HG02610 (cell line): ENCODE results near the gene RBM4.
"Not testable (repeated sequence)": the region's sequence is repeated elsewhere in the genome, so short reads cannot be mapped to it uniquely, and the experiment has no call there.

Source experiments
- ATAC-seq: cut with Tn5 transposase; IDR thresholded peaks from one replicate; pipeline ENCODE4 v1.9.1; 2021; ENCODE audit warnings: mild to moderate bottlenecking, moderate library complexity; ENCODE audit not compliant: unreplicated experiment

Gene RBM4

DNA sequence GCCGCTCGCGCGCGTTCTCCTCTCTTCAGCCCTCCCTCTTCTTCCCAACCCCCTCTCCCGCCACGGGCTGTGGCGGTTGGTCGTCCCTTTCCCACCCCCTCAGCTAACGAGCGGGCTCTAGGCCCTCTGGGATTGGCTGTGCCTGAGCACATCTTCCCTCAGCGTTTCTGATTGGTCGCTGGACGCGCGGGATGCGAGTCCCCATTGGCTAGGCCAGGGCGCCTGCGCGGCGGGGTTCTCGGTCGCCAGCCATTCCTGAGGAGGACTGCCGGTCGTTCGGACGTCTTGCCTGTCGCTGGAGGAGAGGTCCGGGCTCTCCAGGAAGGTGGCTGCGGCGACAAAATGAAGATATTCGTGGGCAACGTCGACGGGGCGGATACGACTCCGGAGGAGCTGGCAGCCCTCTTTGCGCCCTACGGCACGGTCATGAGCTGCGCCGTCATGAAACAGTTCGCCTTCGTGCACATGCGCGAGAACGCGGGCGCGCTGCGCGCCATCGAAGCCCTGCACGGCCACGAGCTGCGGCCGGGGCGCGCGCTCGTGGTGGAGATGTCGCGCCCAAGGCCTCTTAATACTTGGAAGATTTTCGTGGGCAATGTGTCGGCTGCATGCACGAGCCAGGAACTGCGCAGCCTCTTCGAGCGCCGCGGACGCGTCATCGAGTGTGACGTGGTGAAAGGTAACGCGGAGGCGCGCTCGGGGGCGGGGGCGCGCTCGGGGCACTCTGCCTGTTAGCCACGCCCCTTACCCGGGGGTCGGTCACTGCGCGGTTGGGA lies 21.9 kb upstream of the RBM4 start, which contains the start of gene RBM14:
TSS of gene RBM14 (plus strand) at position 252 of the 776 bp plus-strand sequence. CDS start at position 343, 91 bp downstream.
- peak; percentile 92 for ATAC-seq

DNA sequence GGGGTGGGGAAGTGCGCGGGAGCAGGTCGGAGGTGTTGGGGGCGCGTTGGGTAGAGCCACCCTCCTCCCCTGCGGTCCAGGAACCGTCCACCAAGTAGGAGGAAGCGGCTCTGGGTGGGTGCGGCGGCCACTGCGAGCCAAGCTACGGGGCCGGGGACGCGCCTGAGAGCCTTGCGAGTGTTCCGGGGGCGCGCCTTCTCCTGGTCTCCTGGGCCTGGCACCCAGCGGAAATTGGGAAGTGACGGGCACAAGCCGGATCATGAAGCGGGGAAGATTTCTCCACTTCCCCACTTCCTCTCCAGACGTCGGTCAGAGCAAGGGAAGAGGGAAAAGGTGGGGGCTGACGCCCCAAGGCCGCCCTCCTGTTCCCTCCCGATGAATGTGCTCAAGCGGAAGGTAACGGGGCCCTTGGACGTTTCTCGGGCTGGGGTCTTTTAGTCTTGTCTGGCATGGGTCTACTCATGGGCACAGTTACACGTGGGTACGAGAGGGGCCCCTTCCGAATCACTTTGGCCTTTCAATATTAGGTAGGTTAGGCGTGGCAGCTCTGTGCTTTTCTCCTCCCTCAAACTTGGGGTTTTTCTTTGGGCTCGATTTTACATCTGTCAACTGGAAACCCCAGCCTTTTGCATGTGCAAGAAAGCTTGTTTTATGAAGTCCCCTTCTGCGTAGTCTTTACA lies 21.2 kb upstream of the RBM4 start:
- ATAC-seq = no peak

DNA sequence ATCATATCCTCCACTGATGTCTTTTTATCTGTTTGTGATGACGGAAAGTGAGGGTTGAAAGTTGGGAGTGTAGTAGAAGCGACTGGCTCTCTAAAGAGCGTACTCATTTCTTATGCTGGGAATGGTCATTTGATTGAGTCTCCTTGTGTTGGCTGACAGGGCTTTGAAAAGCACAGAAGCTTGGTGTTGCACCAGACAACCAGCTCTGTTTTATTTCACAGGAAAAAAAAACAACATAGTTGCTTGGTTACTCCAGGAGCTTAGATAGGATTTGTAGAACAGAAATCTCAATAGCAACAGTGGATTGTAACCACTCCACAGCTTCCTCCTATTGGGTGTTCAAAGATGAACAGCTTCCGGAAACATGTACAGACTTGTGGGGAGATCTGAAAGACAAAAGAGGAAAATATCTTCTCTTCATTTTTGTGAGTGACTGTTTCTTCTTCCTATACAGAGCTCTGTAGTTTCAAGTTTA lies 19.4 kb upstream of the RBM4 start:
- no peak for ATAC-seq

DNA sequence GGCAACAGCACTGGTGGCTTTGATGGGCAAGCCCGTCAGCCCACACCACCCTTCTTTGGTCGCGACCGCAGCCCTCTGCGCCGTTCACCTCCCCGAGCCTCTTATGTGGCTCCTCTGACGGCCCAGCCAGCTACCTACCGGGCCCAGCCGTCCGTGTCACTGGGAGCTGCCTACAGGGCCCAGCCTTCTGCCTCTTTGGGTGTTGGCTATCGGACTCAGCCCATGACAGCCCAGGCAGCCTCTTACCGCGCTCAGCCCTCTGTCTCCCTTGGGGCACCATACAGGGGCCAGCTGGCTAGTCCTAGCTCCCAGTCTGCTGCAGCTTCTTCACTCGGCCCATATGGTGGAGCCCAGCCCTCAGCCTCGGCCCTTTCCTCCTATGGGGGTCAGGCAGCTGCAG lies 14.1 kb upstream of the RBM4 start:
- no peak for ATAC-seq

DNA sequence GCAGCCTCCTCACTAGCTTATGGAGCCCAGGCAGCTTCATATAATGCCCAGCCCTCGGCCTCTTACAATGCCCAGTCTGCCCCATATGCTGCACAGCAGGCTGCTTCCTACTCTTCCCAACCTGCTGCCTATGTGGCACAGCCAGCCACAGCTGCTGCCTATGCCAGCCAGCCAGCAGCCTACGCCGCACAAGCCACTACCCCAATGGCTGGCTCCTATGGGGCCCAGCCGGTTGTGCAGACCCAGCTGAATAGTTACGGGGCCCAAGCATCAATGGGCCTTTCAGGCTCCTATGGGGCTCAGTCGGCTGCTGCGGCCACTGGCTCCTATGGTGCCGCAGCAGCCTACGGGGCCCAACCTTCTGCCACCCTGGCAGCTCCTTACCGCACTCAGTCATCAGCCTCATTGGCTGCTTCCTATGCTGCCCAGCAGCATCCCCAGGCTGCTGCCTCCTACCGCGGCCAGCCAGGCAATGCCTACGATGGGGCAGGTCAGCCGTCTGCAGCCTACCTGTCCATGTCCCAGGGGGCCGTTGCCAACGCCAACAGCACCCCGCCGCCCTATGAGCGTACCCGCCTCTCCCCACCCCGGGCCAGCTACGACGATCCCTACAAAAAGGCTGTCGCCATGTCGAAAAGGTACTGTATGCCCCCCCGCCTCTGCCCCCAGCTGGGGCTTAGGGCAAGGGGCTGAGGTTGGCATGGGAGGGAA lies 13.3 kb upstream of the RBM4 start:
- ATAC-seq = no peak

DNA sequence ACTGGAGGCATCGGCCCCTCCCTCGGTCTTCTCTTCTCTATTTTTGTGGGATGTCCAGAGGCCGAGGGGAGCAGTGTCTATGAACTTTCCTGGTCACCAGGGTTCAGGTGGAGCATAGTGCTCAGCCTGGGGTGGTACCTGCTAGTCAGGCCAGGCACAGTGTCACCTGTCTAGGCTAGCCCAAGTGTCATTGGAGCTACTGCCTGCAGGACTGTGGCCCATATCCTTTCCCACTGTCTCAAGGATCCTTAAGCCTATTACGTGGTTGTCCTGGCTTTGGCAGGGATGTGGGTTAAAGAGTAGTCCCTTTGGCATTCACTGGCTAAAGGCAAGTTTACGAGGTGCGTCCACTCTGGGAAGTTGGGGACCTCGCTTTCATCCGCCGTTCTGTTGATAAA lies 12.8 kb upstream of the RBM4 start:
- no peak for ATAC-seq

DNA sequence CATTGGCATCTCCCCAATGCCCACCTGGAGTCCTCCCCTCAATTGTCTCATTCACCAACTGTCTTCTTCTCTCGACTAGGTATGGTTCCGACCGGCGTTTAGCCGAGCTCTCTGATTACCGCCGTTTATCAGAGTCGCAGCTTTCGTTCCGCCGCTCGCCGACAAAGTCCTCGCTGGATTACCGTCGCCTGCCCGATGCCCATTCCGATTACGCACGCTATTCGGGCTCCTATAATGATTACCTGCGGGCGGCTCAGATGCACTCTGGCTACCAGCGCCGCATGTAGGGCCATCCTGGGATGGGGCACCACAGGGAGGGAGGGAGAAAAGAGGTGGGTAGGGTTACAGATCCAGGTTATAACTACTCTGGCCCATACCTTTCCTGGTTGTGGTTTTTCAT lies 12.1 kb upstream of the RBM4 start:
- ATAC-seq = no peak

DNA sequence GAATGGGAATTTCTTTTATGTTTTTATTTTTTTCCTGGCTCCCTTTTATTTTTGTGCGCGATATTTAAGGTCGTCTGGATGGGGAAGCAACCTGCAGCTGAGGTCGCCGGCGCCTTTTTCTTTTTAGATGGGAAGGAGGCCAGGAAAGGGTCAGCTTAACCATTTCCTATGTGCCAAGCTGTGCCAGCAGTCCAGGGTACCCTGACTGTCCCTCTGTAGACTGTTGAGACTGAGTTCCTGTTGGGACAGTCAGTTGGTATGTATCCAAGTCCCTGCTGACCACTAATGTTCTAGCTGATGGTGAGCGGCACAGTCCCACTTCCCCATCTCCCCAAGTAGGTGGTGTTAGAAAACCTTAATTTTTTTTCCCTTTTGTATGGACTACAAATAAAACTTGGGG lies 11.6 kb upstream of the RBM4 start:
- no peak for ATAC-seq

DNA sequence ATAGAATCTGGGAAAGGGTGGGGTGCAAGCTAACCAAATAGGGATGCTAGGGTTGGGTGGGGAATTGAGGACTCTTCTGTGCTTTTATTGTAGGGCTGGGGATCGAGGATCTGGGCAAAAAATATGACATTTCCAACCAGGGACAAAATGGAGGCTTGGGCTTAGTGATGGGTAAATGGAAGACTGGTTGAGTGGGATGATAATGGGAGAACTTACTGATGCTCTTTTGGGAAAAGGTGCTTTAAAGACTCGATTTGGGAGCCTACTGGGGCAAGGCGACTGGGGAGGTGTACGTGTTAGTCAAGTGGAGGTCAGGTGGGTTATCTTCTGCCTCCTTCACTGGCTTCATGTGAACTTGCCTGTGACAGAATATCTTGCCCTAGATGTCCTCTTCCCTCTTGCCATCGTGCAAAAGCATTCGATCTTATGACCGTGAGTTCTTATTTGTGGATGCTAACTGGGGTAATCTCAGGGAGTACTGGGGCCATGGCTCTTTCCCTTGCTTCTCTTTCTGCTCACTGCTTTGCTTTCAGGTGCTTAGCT lies 10.4 kb upstream of the RBM4 start:
- no peak for ATAC-seq

DNA sequence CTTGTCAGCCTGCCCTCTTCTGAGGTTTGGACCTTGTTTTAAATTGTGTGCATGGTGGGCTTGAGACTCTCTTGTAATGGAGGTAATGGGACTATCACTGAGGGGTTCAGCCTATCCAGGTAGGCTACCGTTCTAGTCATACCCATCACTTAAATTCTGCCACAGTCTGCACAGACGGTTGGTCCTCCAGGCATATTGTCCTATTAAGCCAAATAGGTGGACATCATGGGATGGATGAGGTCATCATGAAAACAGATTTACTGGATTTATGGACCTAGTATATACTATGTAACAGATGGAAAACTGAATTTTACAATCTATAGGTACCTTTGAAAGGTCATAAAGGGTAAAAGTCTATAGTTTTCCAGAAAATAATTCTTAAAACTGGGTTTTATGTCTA lies 9.1 kb upstream of the RBM4 start:
- no peak for ATAC-seq

DNA sequence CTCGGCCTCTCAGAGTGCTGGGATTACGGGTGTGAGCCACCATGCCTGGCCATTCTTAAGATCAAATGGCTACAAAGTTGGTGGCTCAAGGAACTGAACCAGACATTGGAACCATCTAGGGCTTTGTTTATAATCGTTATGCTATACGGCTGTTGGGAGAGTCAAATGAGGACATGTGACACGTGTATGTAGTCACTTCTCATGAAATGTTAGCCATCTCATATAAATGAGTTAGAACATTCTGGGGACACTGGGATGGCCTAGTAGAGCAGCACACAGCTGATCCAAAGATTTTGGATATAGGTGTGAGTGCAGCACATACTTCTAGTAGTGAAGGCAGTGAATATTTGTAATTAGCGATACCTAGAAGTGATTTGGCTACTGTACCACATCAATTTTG lies 6.6 kb upstream of the RBM4 start:
- no peak for ATAC-seq

DNA sequence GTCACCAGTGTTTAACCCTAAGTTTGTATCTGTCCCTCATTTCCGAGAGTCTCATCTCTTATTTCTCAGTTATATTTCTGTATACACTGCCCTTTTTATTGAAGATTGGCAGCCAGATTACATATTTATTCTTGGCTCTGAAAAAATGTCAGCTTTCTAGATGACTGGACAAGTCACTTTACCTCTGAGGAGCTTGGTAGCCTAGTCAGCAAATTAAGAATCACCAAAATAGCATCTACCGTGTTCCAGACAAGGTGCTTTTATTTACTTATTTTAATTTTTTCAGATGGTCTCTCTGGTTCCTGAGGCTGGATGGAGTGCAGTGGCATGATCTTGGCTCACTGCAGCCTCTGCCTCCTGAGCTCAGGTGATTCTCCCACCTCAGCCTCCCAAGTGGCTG lies 5.6 kb upstream of the RBM4 start:
- no peak for ATAC-seq

DNA sequence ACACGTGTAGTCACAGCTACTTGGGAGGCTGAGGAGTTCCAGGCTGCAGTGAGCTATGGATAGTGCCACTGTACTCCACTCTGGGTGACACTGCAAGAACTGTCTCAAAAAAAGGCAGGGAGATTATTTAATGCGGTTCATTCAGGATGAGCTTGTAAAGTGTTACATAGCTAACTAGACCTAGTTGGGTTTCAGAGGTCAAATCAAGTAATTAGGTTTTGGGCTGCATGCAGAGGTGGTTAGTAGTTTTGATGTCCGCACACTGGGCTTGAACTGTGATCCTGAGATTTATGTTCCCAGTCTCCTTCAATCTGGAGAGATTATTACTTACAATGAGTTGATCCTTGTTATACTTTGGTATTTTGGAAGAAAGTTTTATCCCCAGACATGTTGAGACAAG lies 2.1 kb upstream of the RBM4 start:
- no peak for ATAC-seq

DNA sequence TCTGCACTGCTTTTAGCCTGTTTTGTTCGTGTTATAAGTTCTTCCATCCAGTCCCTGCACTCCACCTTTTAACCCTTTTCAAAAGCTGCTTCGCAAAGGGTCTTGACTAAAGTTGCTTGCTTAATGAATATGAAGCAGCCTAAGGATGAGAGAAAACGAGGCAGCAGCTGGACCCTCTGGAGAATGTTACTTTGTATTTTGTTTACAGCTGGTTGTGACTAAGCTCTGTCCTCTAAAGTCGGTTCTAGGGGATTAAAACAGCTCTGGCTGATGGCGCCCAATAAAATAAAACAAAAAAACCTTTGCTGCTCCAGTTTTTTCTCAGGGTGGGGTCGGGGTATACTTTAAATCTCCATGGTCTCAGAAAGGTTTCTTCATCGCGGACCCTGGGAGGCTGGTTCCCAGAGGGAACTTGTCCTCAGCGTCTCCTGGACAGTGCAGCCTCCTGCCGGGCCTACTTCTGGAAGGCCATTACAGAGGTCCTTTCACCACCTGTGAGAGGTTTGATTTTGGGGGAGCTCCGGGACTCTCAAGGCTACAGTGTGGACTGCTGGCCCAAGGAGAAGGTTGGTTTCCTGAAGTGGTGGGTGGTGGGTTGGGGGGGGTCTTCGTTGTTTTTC lies 836 bp upstream of the RBM4 start:
- no peak for ATAC-seq

DNA sequence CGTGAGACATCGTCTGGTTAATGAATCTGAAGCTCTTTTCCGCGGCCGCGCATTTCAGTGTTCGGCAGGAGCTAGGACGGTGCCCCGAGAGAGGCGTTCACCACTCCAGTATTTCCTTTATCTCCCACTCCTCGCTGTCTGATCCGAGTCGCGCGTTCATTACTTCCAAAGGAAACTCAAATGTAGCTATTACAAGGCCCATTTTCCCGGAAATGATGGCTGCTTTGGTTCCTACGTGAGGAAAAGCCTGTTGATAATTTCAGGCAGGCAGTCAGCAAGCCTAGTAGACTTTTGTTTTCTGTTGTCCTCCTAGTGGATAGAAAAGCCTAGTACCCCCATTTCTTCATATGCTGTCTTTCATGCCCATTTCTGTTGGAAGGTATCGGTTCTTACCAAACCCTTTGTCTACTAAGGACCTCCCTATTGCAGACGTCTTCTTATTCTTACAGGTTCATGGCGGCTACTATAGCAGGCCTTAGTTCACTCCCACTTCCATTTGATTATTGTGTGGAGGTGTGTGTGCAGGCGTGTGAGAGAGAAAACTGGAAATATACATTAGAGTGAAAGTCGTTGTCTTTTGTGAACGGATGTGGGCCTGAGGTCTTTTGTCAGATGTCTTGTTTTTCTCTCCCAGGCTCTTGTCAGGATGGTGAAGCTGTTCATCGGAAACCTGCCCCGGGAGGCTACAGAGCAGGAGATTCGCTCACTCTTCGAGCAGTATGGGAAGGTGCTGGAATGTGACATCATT lies 737 bp downstream of the RBM4 start:
- ATAC-seq = no peak

DNA sequence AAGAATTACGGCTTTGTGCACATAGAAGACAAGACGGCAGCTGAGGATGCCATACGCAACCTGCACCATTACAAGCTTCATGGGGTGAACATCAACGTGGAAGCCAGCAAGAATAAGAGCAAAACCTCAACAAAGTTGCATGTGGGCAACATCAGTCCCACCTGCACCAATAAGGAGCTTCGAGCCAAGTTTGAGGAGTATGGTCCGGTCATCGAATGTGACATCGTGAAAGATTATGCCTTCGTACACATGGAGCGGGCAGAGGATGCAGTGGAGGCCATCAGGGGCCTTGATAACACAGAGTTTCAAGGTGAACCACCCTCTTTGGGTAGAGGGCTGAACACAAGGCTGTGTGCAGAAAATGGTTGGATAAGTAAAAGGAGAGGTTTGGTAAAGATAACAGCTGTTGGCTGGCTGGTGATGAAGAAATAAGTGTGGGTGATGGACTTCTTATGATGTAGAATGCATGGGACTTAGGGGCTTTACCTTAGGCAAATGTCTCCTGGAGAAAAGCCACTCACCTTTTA lies 1.4 kb downstream of the RBM4 start:
- not testable (repeated sequence) for ATAC-seq

DNA sequence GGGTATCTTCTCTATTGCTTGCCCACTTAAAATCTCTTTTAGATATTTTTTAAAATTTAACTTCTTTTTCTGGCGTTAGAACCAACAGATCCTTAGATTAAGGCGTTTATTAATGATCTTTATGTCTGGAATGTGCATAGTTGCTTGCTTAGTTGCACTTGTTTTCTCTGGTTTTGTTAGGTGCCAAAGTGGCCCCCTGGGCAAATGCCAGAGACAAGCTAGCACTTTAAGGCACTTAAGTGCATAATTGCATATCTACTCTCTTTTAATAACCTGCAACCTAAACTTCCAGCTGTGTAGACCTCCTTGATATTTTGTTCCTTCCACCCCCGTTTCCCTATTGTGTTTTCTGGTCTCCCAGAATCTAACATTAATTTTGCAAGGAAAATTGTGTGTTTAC lies 3.3 kb downstream of the RBM4 start:
- no peak for ATAC-seq

DNA sequence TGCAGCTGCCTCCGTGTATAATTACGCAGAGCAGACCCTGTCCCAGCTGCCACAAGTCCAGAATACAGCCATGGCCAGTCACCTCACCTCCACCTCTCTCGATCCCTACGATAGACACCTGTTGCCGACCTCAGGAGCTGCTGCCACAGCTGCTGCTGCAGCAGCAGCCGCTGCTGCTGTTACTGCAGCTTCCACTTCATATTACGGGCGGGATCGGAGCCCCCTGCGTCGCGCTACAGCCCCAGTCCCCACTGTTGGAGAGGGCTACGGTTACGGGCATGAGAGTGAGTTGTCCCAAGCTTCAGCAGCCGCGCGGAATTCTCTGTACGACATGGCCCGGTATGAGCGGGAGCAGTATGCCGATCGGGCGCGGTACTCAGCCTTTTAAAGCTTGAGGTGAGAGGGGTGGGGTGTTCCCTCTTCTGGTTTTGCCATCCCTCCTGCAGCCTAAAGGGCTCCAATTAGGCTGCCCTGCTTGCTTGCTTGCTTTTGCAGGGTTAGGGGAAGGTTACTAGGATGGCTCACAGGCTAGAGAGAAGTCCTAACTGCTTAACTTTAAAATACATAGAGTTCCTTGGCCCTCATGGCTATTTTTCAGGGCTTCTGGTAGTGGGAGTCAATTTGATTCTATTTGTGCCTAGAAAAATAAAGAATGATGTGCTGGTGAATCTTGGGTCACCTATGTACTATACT lies 5.4 kb downstream of the RBM4 start:
- ATAC-seq = no peak

DNA sequence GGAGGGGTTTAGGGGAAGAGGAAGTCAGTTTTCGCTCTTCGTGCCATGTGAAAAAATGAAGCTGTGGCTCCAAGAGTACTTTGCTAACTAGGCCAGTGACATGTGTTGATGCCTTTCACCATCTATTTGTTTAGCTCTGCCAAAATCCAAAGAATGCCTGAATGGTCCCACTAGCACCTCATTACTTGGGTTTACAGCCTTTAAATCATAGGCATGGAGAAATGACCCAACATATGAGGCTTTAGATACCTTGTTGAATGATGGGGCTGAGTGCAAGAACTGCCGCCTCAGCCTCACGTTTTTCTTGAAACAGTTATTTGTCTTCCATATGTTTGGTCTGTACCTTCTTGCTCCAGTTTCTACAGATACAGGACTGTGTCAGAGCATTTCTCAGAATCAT lies 8.3 kb downstream of the RBM4 start:
- ATAC-seq = no peak

DNA sequence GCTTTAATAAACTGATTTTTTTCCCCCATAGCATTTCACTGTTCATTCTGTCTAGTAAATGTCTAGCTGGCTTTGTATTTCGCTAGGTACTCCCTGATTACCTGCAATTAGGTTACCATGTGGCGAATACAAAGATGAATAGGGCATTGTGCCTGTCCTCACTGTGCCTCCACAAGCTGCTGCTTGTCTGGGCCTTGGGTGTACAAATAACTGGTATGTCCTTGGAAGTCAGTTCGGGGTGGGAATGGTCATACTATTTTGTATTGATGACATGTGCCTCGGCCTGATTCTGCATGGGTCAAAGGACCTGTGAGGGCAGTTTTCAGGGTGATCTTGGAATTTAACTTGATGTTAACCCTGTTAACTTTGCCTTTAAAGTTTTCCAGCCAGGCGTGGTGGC lies 11.4 kb downstream of the RBM4 start:
- no peak for ATAC-seq
